HepG2 (cell line): ENCODE data around the gene UBE2B. TPM values are rescaled to one million over a fixed set of nuclear protein-coding genes. Genes with fewer than 3 reads are reported as not detected.

ENCODE experiments used
- BRCA1 ChIP-seq: sonication (generic); formaldehyde crosslinking; IDR thresholded peaks from 2 replicates; pipeline ENCODE4 v1.4.0; 2020; ENCODE audit warnings: missing genetic modification reagents
- DRAP1 ChIP-seq: IDR thresholded peaks from 2 replicates; pipeline ENCODE4 v1.6.1; 2016; ENCODE audit warnings: missing genetic modification reagents, missing compliant biosample characterization
- FOXO4 ChIP-seq: sonication (generic); formaldehyde crosslinking; conservative IDR thresholded peaks from 2 replicates; pipeline ENCODE4 v1.8.1; 2023; ENCODE audit warnings: missing genetic modification reagents
- HOXD1 ChIP-seq: sonication (generic); formaldehyde crosslinking; IDR thresholded peaks from 2 replicates; pipeline ENCODE4 v1.5.0; 2020; ENCODE audit warnings: missing genetic modification reagents
- MAFG ChIP-seq: sonication (generic); formaldehyde crosslinking; IDR thresholded peaks from 2 replicates; pipeline ENCODE4 v1.5.1; 2020; ENCODE audit warnings: mild to moderate bottlenecking, missing genetic modification reagents
- MIXL1 ChIP-seq: IDR thresholded peaks from 2 replicates; pipeline ENCODE4 v1.6.1; 2016
- MTF2 ChIP-seq: sonication (generic); formaldehyde crosslinking; IDR thresholded peaks from 2 replicates; pipeline ENCODE4 v1.5.0; 2020; ENCODE audit warnings: missing genetic modification reagents, borderline replicate concordance
- NCOA1 ChIP-seq: sonication (generic); formaldehyde crosslinking; IDR thresholded peaks from 2 replicates; pipeline ENCODE4 v1.9.0; 2021; ENCODE audit warnings: missing genetic modification reagents
- PCBP1 ChIP-seq: fragments of 200-400 bp; formaldehyde crosslinking; IDR thresholded peaks from 2 replicates; pipeline ENCODE4 v1.6.1; 2017; ENCODE audit warnings: mild to moderate bottlenecking, low read depth, low read length, borderline replicate concordance
- PREB ChIP-seq: sonication (generic); formaldehyde crosslinking; IDR thresholded peaks from 2 replicates; pipeline ENCODE4 v1.4.0; 2020; ENCODE audit warnings: missing genetic modification reagents
- SCMH1 ChIP-seq: sonication (generic); formaldehyde crosslinking; IDR thresholded peaks from 2 replicates; pipeline ENCODE4 v1.9.0; 2021; ENCODE audit warnings: missing genetic modification reagents, mild to moderate bottlenecking, borderline replicate concordance
- SMC3 ChIP-seq: IDR thresholded peaks from 2 replicates; pipeline ENCODE4 v1.6.1; 2011; ENCODE audit warnings: low read length, improper control_type of control experiment
- SPEN ChIP-seq: sonication (generic); formaldehyde crosslinking; IDR thresholded peaks from 2 replicates; pipeline ENCODE4 v1.5.1; 2020; ENCODE audit warnings: low read depth, mild to moderate bottlenecking, missing genetic modification reagents
- TAF15 ChIP-seq: fragments of 200-400 bp; formaldehyde crosslinking; IDR thresholded peaks from one replicate; pipeline ENCODE4 v1.6.1; 2018; ENCODE audit warnings: mild to moderate bottlenecking, low read depth, low read length; ENCODE audit not compliant: poor library complexity, severe bottlenecking
- ZBED4 ChIP-seq: sonication (generic); formaldehyde crosslinking; IDR thresholded peaks from 2 replicates; pipeline ENCODE4 v1.4.0; 2020; ENCODE audit warnings: missing genetic modification reagents, borderline replicate concordance
- ZFYVE20 ChIP-seq: sonication (generic); formaldehyde crosslinking; IDR thresholded peaks from 2 replicates; pipeline ENCODE4 v1.8.0; 2023; ENCODE audit warnings: low read depth, mild to moderate bottlenecking, moderate library complexity, missing genetic modification reagents, borderline replicate concordance
- ZNF235 ChIP-seq: sonication (generic); formaldehyde crosslinking; IDR thresholded peaks from 2 replicates; pipeline ENCODE4 v1.8.1; 2023; ENCODE audit warnings: mild to moderate bottlenecking, missing genetic modification reagents, borderline replicate concordance
- ZNF264 ChIP-seq: sonication (generic); formaldehyde crosslinking; IDR thresholded peaks from 2 replicates; pipeline ENCODE4 v1.4.0; 2020; ENCODE audit warnings: missing genetic modification reagents
- ZNF3 ChIP-seq: IDR thresholded peaks from 2 replicates; pipeline ENCODE4 v1.7.0; 2017; ENCODE audit warnings: inconsistent platforms
- ZNF343 ChIP-seq: sonication (generic); formaldehyde crosslinking; IDR thresholded peaks from 2 replicates; pipeline ENCODE4 v1.4.0; 2020; ENCODE audit warnings: mild to moderate bottlenecking, missing genetic modification reagents
- ZNF629 ChIP-seq: sonication (generic); formaldehyde crosslinking; conservative IDR thresholded peaks from 2 replicates; pipeline ENCODE4 v1.5.0; 2020; ENCODE audit warnings: missing genetic modification reagents
- ZNF737 ChIP-seq: sonication (generic); formaldehyde crosslinking; IDR thresholded peaks from 2 replicates; pipeline ENCODE4 v1.5.0; 2020; ENCODE audit warnings: missing genetic modification reagents, mild to moderate bottlenecking, borderline replicate concordance
- polyA plus RNA-seq, 8 experiments: library from polyadenylated mRNA; depleted of rRNA in 3 of 8; stranded (reverse) in 7 of 8; unstranded in 1 of 8; fragments of >200 nt; fragmentation: Illumina TruSeq in 4 of 8; extraction: Trizol in 4 of 8; gene quantifications; 2 replicates each; pipeline versions ENCODE4 v1.2.1 to v1.2.3, GENCODE V29; 2011 to 2016; ENCODE audit warnings: low read depth in 4 of 8, missing spikeins in 1 of 8, mixed read lengths in 1 of 8; ENCODE audit not compliant: insufficient read depth in 1 of 8
- total RNA-seq, 5 experiments: library from RNA; depleted of rRNA; stranded (reverse); fragments of >200 nt; fragmentation: Illumina TruSeq; extraction: Trizol; gene quantifications; 2 replicates each; pipeline ENCODE4 v1.2.3, GENCODE V29; 2016; ENCODE audit warnings: low read depth in 1 of 5

The UBE2B gene
- total and polyA plus RNA-seq, 2 of the 13 experiments (the other 11 are each of a cell fraction or from before 2014, with no cell fraction given): 25.2 to 56.0 TPM

GRCh38 chr5:134370871-134371833 is at the start of gene UBE2B (continued):
- TF ChIP-seq HOXD1: peak; percentile 77; the same call in 1 of the 2 replicates
- TF ChIP-seq ZFYVE20 (CRISPR knock-in tag): no peak
- 0 out of 2 replicates have a peak, but pooled peaks have one; percentile 79 for TF ChIP-seq FOXO4 (CRISPR knock-in tag)
- no peak for TF ChIP-seq TAF15
- no peak for TF ChIP-seq PREB (CRISPR knock-in tag)
- peak; percentile 98 for TF ChIP-seq PCBP1
- TF ChIP-seq DRAP1 (CRISPR knock-in tag): peak; percentile 88
- no peak for TF ChIP-seq SCMH1 (CRISPR knock-in tag)
- TF ChIP-seq ZNF343 (CRISPR knock-in tag): peak; percentile 10; the same call in 1 of the 2 replicates
- TF ChIP-seq ZBED4: peak; percentile 40; the same call in 1 of the 2 replicates
- no peak for TF ChIP-seq ZNF3 (CRISPR knock-in tag)
- 0 out of 2 replicates have a peak, but pooled peaks have one; percentile 44 for TF ChIP-seq NCOA1 (CRISPR knock-in tag)
- no peak for TF ChIP-seq BRCA1 (CRISPR knock-in tag)
- no peak for TF ChIP-seq SMC3
- peak; percentile 22; the same call in 1 of the 2 replicates for TF ChIP-seq ZNF264 (CRISPR knock-in tag)
- TF ChIP-seq SPEN (CRISPR knock-in tag): peak; percentile 81; the same call in 1 of the 2 replicates
- TF ChIP-seq ZNF629: no peak
- TF ChIP-seq MIXL1 (CRISPR knock-in tag): 0 out of 2 replicates have a peak, but pooled peaks have one; percentile 61
- no peak for TF ChIP-seq MTF2 (CRISPR knock-in tag)
- no peak for TF ChIP-seq MAFG (CRISPR knock-in tag)
- TF ChIP-seq ZNF737 (CRISPR knock-in tag): no peak
- no peak for TF ChIP-seq ZNF235
